Spinal cord (tissue), 10 donors: ENCODE data around the gene SMYD5. TPM values are rescaled to one million over a fixed set of nuclear protein-coding genes. Genes with fewer than 3 reads are reported as not detected.
A peak's percentile ranks its signal among the peaks of the same experiment; 100 is the strongest.

Experiments used
- DNase-seq, 6 donors: peaks; one replicate each; pipeline versions ENCODE4 v3.0.0 to v3.0.0-alpha.2; 2013 to 2015; ENCODE audit warnings: low spot score in 6 of 6, low read depth in 4 of 6
- H3K27ac ChIP-seq: one replicate; pipeline ENCODE4 v1.5.1; 2013; ENCODE audit warnings: low read depth, low read length, control low read depth
- H3K27me3 ChIP-seq: one replicate; pipeline ENCODE4 v1.6.1; 2013; ENCODE audit warnings: low read length; ENCODE audit not compliant: control insufficient read depth, insufficient read depth
- H3K36me3 ChIP-seq: one replicate; pipeline ENCODE4 v1.6.1; 2013; ENCODE audit warnings: low read length; ENCODE audit not compliant: control insufficient read depth, insufficient read depth
- H3K4me1 ChIP-seq: one replicate; pipeline ENCODE4 v1.6.1; 2013; ENCODE audit warnings: low read length; ENCODE audit not compliant: control insufficient read depth, insufficient read depth
- H3K4me3 ChIP-seq: one replicate; pipeline ENCODE4 v1.5.1; 2013; ENCODE audit warnings: low read depth, low read length, control low read depth
- H3K9me3 ChIP-seq: one replicate; pipeline ENCODE4 v1.6.1; 2013; ENCODE audit warnings: low read length; ENCODE audit not compliant: control insufficient read depth, insufficient read depth
- WGBS: methylation state at CpG from one replicate; pipeline ENCODE4 v1.1.5; 2013; ENCODE audit warnings: missing lambda C conversion rate; ENCODE audit not compliant: insufficient coverage; 5-methylcytosine and 5-hydroxymethylcytosine counted together
- polyA plus RNA-seq, 2 donors: library from polyadenylated mRNA; unstranded; fragments of 120-200 nt; gene quantifications; one replicate each; pipeline ENCODE4 v1.2.1, GENCODE V29; 2013; ENCODE audit not compliant: insufficient read length in 2 of 2
- total RNA-seq, 2 donors: library from RNA; depleted of rRNA in 1 of 2; stranded (reverse); fragments of 120-200 nt in 1 of 2; fragments of >200 nt in 1 of 2; gene quantifications; one replicate each; pipeline versions ENCODE4 v1.2.3 to v1.2.4, GENCODE V29; 2013 to 2014
- donor health status: healthy.

Gene SMYD5
- total and polyA plus RNA-seq, 4 donors: 14.2 to 42.5 (median 33.5) TPM

DNA sequence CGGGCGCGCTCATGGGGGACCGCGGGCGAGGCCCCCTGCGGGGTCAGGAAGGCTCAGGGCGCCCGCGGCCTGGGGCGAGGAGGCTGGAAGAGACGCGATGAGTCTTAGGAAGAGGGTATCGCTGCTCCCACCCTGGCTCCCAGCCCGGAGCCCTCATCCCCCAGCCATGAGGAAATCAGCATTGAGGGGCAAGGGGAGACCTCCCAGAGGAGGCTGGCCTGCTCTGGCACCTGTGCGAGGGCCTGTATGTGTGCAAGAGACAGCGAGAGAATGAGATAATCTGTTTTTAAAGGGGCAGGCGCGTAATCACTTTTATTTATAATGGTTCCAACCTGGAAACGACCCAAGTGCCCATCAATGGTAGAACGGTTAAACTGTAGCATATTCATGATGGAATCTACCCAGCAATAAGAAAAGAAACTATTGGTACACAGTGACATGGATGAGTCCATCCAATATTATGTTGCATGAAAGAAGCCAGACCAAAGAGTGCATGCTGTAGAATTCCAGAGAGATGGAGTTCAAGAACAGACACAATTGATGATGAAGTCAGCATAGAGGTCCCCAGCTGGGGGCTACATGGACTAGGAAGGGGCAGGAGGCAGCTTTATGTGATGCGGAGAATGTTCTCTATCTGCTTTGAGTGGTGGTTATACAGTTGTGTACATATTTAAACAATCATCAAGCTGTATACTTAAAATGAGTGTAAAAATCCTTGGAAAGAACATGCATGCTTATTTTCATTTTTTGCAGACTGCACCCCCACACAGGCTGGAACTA lies 55.8 kb downstream of the SMYD5 start:
- H3K27me3 ChIP-seq: peaks cover 13% of the 10 kb centered on the region
- H3K27ac ChIP-seq: no peak overlapping the region

DNA sequence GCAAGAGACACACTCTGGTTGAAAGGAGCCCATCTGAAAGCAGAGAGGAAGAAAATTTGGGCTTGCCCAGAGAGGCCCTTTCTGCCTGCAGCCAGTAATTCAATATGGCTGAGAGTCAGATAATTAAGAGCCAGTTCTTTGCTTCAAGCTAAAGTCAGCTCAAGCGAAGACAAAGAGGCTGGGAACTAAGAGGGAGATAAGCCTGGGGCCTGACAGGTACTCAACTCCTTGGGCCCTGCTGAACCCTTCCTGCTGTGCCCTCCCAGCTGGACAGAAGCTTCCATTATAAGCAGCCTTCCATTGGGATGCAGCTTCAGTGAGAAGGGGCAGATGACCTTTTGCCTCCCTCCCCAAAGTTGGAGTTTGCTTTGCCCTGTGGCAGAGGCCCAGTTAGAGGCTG lies 58.2 kb downstream of the SMYD5 start:
- WGBS: 82% methylated on average over 1 of the region's 1 CpG
- H3K4me3 ChIP-seq: no peak overlapping the region
- DNase-seq: no peak
- H3K9me3 ChIP-seq: no peaks in the 10 kb centered on the region
- H3K36me3 ChIP-seq: no peaks in the 10 kb centered on the region
- peaks cover 13% of the 10 kb centered on the region for H3K27me3 ChIP-seq
- H3K4me1 ChIP-seq: peaks cover 12% of the 10 kb centered on the region
- H3K27ac ChIP-seq: no peak overlapping the region

More for the DNA sequence above, 55.8 kb downstream of the SMYD5 start:
- Histone ChIP-seq H3K4me1 (peaks cover 18% of the 10 kb centered on the region), H3K9me3 (no peaks in the 10 kb centered on the region), H3K36me3 (peaks cover 20% of the 10 kb centered on the region), H3K4me3 (no peak overlapping the region)
- peak in 2 of 6 donors; percentile 24 to 39 for DNase-seq
- 12% methylated on average over 20 of the region's 22 CpGs for WGBS

Other genes starting within 250 kb of the SMYD5 start
- gene SFXN5, start 142.5 kb upstream of the SMYD5 start, total RNA-seq: 10 to 100 TPM; 26.0 to 39.3 TPM
- 10 to 100 TPM; 70.2 to 73.9 TPM for gene SFXN5, start 142.5 kb upstream of the SMYD5 start, polyA plus RNA-seq
- gene RAB11FIP5, start 101.3 kb upstream of the SMYD5 start, total RNA-seq: 10 to 100 TPM; 15.8 to 17.0 TPM
- 10 to 100 TPM; 20.6 to 23.6 TPM for gene RAB11FIP5, start 101.3 kb upstream of the SMYD5 start, polyA plus RNA-seq
- gene NOTO, start 11.7 kb upstream of the SMYD5 start, total RNA-seq: not detected
- gene NOTO, start 11.7 kb upstream of the SMYD5 start, polyA plus RNA-seq: under 1 TPM in 1 of 2 donors, not detected in 1; 0.06 TPM
- 10 to 100 TPM; 12.6 to 38.0 TPM for gene PRADC1, start 19.0 kb downstream of the SMYD5 start, total RNA-seq
- gene PRADC1, start 19.0 kb downstream of the SMYD5 start, polyA plus RNA-seq: 10 to 100 TPM; 21.2 to 28.2 TPM
- 100 to 1,000 TPM; 194 to 248 TPM for gene CCT7, start 20.1 kb downstream of the SMYD5 start, total RNA-seq
- 100 to 1,000 TPM; 212 to 225 TPM for gene CCT7, start 20.1 kb downstream of the SMYD5 start, polyA plus RNA-seq
- 10 to 100 TPM in 1 of 2 donors, 1 to 10 TPM in 1; 8.1 to 20.1 TPM for gene FBXO41, start 70.2 kb downstream of the SMYD5 start, total RNA-seq
- gene FBXO41, start 70.2 kb downstream of the SMYD5 start, polyA plus RNA-seq: 10 to 100 TPM; 47.4 to 50.6 TPM
- under 1 TPM in 1 of 2 donors, not detected in 1; 0.10 TPM for gene EGR4, start 79.3 kb downstream of the SMYD5 start, total RNA-seq
- gene EGR4, start 79.3 kb downstream of the SMYD5 start, polyA plus RNA-seq: not detected
- gene ALMS1, start 171.6 kb downstream of the SMYD5 start, total RNA-seq: 10 to 100 TPM; 44.1 to 55.3 TPM
- 10 to 100 TPM; 22.0 to 29.6 TPM for gene ALMS1, start 171.6 kb downstream of the SMYD5 start, polyA plus RNA-seq